ENCODE data around the gene MOB3A. TPM values are rescaled to one million over a fixed set of nuclear protein-coding genes. Genes with fewer than 3 reads are reported as not detected.
"Not testable (repeated sequence)": the region's sequence is repeated elsewhere in the genome, so short reads cannot be mapped to it uniquely, and the experiment has no call there.

MOB3A gene
- polyA plus RNA-seq, 3 donors = 10.1 to 35.7 (median 28.6) TPM

- H3K27ac ChIP-seq (ENCODE audit: low read depth, low read length) = no peak overlapping the region
- 51 to 77% (median 74%) methylated on average over 9 of the region's 9 CpGs for WGBS, 3 donors
Observed at GRCh38 chr19:2043251-2043641, 52.9 kb downstream of the MOB3A start.

- 27 to 39% (median 37%) methylated on average over 27 to 29 of the region's 29 CpGs for WGBS, 3 donors
Observed at GRCh38 chr19:2042485-2043250, 53.5 kb downstream of the MOB3A start.

GRCh38 chr19:2041683-2042484 is 54.2 kb downstream of the MOB3A start:
- no peak overlapping the region for H3K27ac ChIP-seq (ENCODE audit: low read depth, low read length)
- 8 to 27% (median 23%) methylated on average over 67 to 77 of the region's 77 CpGs for WGBS, 3 donors

More at GRCh38 chr19:2042485-2043250, 53.5 kb downstream of the MOB3A start:
- H3K27ac ChIP-seq (ENCODE audit: low read depth, low read length) = no peak overlapping the region

- no peak overlapping the region for H3K27ac ChIP-seq (ENCODE audit: low read depth, low read length)
- WGBS, 3 donors = 50 to 79% (median 78%) methylated on average over 6 of the region's 6 CpGs
Observed at GRCh38 chr19:2041433-2041682, 54.8 kb downstream of the MOB3A start.

- no peak overlapping the region for H3K27ac ChIP-seq (ENCODE audit: low read depth, low read length)
- WGBS, 3 donors = 88 to 92% (median 89%) methylated on average over 28 of the region's 28 CpGs
Observed at GRCh38 chr19:2040647-2041432, 55.3 kb downstream of the MOB3A start.

GRCh38 chr19:2039959-2040646 is 56.0 kb downstream of the MOB3A start:
- 84 to 87% (median 86%) methylated on average over 17 to 20 of the region's 20 CpGs for WGBS, 3 donors
- H3K27ac ChIP-seq (ENCODE audit: low read depth, low read length) = no peak overlapping the region

- no peak overlapping the region for H3K27ac ChIP-seq (ENCODE audit: low read depth, low read length)
- 81 to 86% (median 82%) methylated on average over 30 of the region's 30 CpGs for WGBS, 3 donors
Observed at GRCh38 chr19:2039089-2039958, 56.8 kb downstream of the MOB3A start.

GRCh38 chr19:2038284-2039088 is 57.6 kb downstream of the MOB3A start:
- WGBS, 3 donors = 87 to 89% (median 88%) methylated on average over 44 of the region's 44 CpGs
- H3K27ac ChIP-seq (ENCODE audit: low read depth, low read length) = no peak overlapping the region

GRCh38 chr19:2037651-2038255 is 58.4 kb downstream of the MOB3A start:
- 74 to 80% (median 77%) methylated on average over 24 of the region's 24 CpGs for WGBS, 3 donors
- H3K27ac ChIP-seq (ENCODE audit: low read depth, low read length) = no peak overlapping the region

GRCh38 chr19:2036424-2036823 is 59.7 kb downstream of the MOB3A start:
- 91 to 94% (median 93%) methylated on average over 8 of the region's 8 CpGs for WGBS, 3 donors
- H3K27ac ChIP-seq (ENCODE audit: low read depth, low read length) = no peak overlapping the region

- H3K27ac ChIP-seq (ENCODE audit: low read depth, low read length) = no peak overlapping the region
- 71 to 90% (median 79%) methylated on average over 12 to 14 of the region's 14 CpGs for WGBS, 3 donors
Observed at GRCh38 chr19:2035590-2035991, 60.5 kb downstream of the MOB3A start.

- 38 to 50% (median 43%) methylated on average over 32 to 34 of the region's 34 CpGs for WGBS, 3 donors
Observed at GRCh38 chr19:2034729-2035589, 61.2 kb downstream of the MOB3A start.

GRCh38 chr19:2034253-2034652 is 61.9 kb downstream of the MOB3A start:
- not testable (repeated sequence) for H3K27ac ChIP-seq (ENCODE audit: low read depth, low read length)
- WGBS, 3 donors = 84 to 95% (median 87%) methylated on average over 15 of the region's 15 CpGs

More at GRCh38 chr19:2034729-2035589, 61.2 kb downstream of the MOB3A start:
- no peak overlapping the region for H3K27ac ChIP-seq (ENCODE audit: low read depth, low read length)

GRCh38 chr19:2033825-2034159 is 62.3 kb downstream of the MOB3A start:
- no peak overlapping the region for H3K27ac ChIP-seq (ENCODE audit: low read depth, low read length)

GRCh38 chr19:2033115-2033824 is 62.9 kb downstream of the MOB3A start:
- 89 to 94% (median 94%) methylated on average over 6 of the region's 6 CpGs for WGBS, 3 donors
- no peak overlapping the region for H3K27ac ChIP-seq (ENCODE audit: low read depth, low read length)

More at GRCh38 chr19:2033825-2034159, 62.3 kb downstream of the MOB3A start:
- 62 to 74% (median 66%) methylated on average over 9 of the region's 9 CpGs for WGBS, 3 donors

All from adipose tissue (tissue), 3 donors.